ENCODE results near the gene PALD1. TPM values are rescaled to one million over a fixed set of nuclear protein-coding genes. Genes with fewer than 3 reads are reported as not detected.
"Not testable (repeated sequence)": the region's sequence is repeated elsewhere in the genome, so short reads cannot be mapped to it uniquely, and the experiment has no call there.

Gene PALD1
- total RNA-seq, 1 donor from 2014 or later: 19.8 TPM

DNA sequence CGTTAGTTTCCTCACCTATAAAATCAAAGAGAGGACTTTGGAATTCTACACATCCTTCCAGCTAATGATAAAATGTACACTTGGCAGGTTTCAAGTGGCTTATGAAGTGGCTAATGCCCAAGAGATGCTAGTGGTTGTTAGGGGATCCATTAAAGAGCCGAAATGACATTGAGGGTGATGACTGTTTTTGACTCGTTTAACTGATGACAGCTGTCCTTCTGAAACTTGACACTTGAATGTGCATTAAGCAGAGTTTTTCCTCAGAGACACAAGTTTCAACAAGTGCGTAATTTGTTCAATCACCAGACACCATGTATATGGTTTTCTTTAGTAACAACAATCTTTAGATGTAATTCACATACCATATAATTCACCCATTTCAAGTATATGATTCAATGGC is 125.5 kb downstream of the PALD1 start:
- DNase-seq: no peak

DNA sequence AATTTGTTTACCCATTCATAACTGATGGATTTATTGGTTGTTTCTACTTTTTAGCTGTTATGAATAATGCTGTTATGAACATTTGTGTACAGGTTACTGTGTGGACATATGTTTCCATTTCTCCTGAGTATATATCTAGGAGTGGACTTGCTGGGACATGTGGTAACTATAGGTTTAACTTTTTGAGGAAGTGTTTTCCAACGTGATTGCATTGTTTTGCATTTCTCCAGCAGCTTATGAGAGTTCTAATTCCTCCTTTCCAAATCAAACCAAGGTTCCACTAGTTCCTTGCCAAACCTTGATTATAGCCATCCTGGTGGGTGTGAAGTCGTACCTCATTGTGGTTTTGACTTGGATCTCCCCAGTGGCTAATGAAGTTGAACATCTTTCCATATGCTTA is 126.6 kb downstream of the PALD1 start:
- no peak for DNase-seq

DNA sequence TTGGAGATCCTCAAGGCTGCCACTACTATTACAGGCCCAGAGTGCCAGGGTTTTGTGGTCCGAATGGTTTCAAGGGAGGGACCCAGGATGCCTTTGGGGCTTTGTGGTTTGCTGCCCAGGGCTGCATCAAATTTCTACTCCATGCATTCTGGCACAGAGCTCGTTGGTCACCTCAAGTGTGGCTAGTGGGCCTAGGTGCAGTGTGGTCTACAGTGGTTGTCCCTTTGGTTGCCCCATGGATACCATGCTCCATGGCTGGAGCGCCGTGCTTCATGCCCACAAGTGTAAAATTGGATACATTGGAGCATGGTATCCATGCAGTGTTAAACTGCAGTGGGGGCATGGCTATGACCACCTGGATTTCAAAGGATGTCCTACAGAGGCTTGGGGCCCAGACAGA is 129.4 kb downstream of the PALD1 start:
- no peak for DNase-seq

DNA sequence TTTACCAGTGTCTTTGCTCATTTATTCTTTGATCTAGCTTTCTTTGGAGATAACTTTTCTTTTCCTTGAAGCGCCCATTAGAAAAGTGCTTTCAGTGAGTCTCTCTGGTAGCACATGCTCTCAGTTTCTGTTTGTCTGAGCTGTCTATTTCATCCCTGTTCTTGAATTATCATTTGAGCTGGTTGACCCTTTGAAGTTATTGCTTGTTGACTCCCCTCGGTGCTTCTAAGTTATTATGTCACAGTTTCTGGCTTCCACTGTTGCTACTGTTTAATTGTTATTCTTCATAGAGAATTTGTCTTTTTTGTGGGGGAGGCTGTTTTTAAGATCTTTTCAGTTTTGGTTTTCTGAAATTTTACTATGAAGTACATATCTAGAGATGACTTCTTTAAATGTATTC is 135.4 kb downstream of the PALD1 start:
- no peak for DNase-seq

DNA sequence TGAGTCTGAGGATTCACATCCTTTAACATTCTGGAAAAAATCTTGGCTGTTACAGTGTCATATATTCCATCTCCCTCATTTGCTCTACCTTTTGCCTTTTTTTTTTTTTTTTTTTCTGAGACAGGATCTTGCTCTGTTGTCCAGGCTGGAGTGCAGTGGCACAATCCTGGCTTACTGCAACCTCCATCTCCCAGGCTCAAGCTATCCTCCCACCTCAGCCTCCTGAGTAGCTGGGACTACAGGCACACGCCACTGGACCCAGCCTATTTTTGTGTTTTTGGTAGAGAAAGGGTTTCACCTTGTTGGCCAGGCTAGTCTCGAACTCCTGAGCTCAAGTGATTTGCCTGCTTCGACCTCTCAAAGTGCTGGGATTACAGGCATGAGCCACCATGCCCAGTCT is 135.8 kb downstream of the PALD1 start:
- DNase-seq: not testable (repeated sequence)

DNA sequence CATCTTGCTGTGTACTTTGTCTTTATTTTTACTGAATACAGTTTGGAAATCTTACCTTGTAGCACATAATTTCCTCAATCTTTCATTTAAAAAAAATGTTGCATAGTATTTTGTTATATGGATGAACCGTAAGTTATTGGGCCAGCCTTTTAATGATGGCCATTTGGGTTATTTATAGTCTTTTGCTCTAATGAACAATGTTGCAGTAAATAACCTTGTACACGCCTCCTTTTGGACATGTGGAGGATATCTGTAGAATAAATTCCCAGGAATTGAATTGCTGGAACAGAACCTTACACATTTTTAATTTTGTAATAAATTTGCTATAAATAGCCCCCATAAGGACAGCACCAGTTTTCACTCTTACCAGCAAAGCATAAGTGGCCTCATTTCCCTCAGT is 136.6 kb downstream of the PALD1 start:
- DNase-seq: no peak

DNA sequence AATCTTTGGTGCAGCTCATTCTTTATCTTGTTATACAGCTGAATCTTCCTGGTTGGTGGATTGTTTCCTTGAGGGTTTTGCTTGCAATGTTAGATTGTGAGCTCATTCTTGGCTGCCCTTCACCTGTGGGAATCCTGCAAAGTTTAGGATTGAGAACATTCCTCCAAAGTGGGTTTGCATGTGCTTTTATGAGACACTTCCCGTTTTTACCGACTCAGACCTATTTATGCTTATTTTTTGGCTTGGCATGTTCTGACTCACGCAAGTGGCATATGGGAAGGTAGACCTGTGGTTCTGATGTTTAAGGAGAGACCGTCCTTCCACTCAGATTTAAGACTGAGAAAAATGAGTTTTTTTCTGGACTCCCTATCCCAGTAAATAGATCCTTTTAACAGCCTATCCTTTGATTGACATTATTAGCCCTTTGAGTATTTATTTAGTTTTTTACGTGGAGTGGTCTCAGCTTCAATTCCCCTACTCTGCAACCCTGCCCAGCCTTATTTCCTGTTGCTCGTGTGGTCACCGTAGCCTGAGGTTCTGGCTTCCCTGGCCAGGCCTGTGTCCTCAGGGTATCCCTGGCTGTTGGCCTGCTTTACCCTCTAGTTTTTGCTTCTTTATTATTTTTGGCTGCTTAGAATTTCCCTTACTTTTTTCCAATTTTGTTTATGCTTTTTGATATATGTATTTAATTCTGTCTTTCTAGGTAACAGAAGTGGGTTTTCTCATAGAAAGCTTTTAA is 137.4 kb downstream of the PALD1 start:
- DNase-seq: no peak

DNA sequence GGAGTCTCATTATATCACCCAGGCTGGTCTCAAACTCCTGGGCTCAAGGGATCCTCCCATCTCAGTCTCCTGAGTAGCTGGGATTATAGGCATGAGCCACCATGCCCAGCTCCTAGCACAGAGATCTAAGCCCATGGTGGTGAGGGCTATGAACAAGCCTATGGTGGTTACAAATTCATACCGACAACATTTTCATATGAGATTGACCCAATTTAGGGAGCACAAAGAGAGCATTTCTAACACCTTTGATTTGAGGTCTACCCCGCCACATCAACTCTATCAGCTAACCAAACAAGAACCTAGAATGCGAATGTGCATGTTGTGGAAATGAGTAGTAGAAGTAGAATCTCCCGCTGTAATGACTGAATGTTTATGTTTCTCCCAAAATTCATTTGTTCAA is 138.2 kb downstream of the PALD1 start:
- DNase-seq: no peak

Other genes starting within 250 kb of the PALD1 start
- gene PPA1, start 245.3 kb upstream of the PALD1 start, total RNA-seq: 83.2 TPM
- not detected for gene NPFFR1, start 194.8 kb upstream of the PALD1 start, total RNA-seq
- 66.1 TPM for gene LRRC20, start 96.1 kb upstream of the PALD1 start, total RNA-seq
- gene EIF4EBP2, start 74.6 kb upstream of the PALD1 start, total RNA-seq: 59.7 TPM
- 0.92 TPM for gene NODAL, start 37.1 kb upstream of the PALD1 start, total RNA-seq
- gene PRF1, start 124.0 kb downstream of the PALD1 start, total RNA-seq: 0.62 TPM
- 12.6 TPM for gene ADAMTS14, start 193.7 kb downstream of the PALD1 start, total RNA-seq

Measured in tongue (tissue), 2 donors.